Stimulated activated CD4-positive, alpha-beta T cell treated with anti-CD3 and anti-CD28 coated beads, TNF-alpha, amount 100 ng/mL, for 48 hours (primary cell): ENCODE results near the gene NFIA.
"Not testable (repeated sequence)": the region's sequence is repeated elsewhere in the genome, so short reads cannot be mapped to it uniquely, and the experiment has no call there.

Experiments used
- DNase-seq, 3 donors: peaks; one replicate each; pipeline ENCODE4 v3.0.0-alpha.2; 2020; ENCODE audit warnings: low read depth in 3 of 3

The NFIA gene

DNA sequence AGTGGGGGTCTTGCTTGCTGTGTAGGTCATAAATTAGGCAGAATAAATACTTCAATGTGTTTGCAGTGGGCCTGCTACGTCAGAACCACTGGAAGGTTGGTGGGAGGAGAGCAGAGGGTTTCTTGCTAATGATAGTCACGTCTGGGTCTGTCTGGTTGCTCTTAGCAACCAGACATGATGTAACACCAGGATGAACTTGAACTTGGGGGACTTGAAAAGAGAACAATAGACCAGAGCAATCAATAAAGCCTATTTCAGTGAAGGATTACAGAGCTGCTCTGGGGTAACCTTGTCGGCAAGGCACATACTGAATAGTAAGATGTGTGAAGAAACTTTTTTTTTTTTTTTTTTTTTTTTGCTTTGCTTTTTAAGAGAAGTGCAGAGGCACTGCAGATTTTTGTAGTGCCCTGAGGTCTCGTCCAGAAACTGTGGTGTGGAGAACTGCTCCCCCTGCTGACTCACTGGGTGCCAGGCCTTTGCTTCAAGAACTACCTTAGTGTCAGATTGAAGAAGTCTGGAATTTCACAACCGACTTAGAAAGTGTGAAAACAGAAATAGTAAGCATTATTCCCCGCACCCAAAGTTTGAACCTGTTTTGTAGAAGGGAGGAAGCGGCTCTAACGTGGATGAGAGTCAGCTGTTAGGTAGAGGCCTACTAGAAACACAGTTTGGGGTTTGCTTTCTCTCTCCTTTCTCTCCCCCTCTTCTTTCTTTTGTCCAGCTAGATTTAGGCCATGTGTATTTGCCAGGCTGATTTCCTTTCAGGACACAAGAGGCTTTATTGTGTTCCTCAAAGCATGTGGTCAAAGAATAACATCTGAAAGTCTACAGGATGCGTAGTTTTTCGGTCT, 371.0 kb downstream of the NFIA start:
- DNase-seq, result peak; percentile 46 to 50 (median 49)

DNA sequence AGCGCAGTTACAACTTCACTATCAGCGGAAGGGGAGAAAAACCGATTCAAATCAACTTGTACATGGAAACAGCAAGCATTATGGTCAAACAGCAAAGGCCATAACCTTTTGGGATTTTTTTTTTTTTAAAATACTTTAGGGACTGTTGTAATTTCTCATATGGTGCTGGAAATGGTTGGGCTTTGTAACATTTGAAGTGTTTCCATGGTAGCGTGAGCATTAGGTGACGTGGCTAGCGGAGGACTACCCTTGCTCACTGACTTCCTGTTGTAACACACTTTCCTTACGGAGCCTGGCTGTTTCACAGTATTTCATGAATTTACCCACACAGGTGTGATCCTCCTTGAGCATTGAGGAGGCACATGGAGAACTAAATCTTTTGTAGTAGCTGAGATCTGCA, 373.0 kb downstream of the NFIA start:
- no peak for DNase-seq

DNA sequence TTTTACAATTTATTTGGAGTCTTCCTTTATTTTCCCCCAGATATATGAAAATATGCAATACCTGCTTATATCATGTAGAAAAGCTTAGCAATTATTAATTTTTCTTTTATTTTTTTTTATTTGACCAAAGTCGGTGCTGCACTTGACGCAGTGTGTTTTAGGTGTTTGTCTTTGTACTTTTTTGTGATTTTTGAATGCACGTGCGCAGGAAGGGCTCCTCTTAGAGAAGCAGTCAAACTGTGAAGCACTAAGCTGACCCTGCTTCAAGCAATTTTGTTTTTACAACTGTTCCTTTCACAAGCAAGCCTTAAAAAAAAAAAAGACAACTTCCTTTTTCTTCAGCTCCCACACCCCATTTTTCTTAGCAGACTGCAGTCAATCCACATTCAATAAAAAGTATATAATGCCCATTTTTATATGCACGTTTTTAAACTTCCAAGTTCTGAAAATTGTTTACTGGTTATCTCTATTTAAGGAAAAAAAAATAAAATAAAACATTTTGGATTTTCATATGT, 375.2 kb downstream of the NFIA start:
- DNase-seq, result no peak

DNA sequence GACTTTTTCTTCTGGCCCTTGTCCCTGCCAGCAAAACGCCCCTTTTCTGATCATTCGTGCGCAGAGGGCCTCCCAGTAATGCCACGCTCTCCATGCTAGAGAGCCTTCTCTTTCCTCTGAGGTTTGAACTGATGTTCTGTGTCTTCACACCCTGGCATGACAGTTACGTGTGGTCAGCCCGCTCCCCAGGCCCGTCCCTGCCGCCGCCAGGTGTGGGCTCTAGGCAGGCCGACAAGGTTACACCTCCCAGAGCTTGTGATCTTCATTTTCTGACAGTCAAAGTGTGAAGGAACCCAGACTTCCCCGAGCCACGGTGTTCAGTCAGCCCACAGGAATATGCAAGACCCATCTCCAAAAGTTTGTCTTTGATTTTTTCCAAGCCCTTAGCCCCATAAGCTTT, 377.0 kb downstream of the NFIA start:
- no peak for DNase-seq

DNA sequence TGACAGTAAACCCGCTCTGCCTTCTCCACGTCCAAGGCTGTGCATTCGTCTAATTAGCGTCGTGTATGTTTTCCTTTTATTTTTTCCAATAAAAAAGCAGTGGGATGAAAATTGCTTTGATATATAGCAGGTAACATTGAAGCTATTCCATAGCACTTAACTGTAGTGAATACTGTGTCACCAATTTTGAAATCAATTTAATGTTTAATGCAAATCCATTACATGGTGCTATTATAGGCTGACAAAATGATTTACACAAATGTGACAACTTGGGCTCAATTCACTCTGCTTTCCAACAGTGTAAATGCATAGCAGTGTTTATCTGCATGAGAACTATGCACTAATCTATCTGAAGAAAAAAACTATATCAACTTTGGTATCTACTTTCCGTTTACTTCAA, 377.8 kb downstream of the NFIA start:
- no peak for DNase-seq

DNA sequence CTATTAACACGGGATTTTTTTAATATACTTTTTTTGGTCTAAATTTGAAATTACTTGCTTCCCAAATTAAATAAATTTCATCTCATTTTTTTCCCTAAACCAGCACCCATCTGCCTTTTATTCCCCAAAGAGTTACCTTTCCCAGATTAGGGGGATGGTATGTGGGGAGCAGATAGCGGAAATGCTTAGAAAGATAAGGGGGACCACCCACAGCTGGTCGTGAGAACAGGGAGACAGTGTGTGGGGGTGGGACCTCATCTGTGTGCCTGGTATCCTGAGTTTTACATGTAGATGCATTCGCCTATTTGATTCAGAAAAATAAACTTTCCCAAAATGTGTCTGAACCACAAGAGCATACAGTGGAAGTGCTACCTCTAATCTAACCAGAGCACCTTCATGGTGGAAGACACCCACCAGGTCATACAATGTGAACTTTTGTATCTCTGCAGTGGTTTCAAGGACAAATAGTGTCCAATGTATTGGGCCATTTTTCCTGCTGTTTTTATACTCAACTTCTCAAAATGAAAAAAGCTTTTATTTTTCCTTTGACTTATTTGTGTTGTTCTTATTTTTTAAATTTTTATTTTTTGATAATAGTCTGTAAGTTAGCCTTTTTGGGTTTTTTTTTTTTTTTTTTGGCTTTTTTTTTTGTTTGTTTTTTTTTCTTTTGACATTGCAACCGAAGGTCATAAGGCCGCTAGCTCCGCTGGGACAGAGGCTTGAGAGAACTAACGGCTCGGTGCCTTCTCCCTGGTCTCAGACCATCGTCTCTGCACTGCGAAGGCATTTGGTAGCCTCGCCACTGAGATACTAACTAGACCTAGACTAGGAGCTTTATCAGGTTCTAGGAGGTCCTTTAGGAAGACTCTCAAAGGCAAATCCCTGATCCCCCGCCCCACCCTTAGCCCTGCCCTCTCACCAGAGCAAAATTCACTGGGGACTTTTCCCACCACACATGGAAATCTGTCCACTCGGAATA, 379.3 kb downstream of the NFIA start:
- no peak for DNase-seq

DNA sequence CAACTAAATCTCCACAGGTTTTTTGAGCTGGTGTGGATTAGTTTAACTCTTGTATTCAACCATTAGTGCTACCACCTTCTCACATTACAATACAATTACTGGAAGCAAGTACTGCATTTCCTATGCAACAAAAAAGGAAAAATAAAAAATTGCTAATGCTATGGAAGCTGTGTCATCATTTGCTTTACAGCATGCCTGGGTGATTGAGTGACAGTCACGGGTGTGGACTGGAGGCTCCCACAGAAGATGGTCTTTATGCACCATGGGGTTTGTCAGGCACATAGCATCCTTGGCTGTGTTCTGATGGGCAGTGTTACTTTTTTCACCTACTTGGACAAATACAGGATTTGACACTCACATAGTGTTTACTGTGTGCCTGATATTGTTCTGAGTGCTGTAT, 380.3 kb downstream of the NFIA start:
- DNase-seq, result no peak

DNA sequence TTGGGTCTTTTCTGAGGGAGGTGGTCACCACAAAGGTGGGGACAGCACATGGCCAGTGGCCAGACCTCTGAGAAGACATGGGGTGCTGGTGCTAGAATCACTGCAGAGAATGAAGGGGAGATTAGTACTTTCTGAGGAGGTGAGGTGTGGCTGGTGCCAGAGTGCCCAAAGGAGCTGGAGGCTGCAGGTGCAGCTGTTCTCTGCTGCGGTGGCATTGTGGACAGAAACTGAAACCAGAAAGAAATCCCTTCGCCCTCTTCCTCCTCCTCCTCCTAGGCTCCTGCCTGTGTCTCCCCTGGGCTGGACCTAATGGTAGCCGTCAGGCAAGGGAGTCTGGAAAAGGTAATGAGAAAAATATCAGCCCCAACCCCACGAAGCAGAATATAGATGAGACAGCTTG, 380.9 kb downstream of the NFIA start:
- no peak for DNase-seq

DNA sequence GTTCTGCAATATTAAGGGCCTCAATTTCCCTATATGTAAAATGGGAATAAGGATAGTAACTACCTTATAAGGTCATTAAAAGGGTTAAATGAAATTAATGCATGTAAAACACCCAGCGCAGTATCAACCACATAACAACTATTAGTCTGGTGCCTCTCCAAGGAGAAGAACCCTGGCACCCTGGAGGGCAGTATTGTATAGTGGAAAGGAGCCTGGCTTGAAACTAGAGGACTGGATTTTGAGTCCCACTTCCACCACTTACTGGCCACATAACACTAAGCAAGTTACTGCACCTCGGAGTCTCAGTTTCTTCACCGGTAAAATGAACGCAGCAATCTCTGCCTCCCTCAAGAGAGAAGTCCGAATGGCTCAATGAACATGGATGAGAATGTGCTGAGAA, 385.5 kb downstream of the NFIA start:
- DNase-seq, result not testable (repeated sequence)

DNA sequence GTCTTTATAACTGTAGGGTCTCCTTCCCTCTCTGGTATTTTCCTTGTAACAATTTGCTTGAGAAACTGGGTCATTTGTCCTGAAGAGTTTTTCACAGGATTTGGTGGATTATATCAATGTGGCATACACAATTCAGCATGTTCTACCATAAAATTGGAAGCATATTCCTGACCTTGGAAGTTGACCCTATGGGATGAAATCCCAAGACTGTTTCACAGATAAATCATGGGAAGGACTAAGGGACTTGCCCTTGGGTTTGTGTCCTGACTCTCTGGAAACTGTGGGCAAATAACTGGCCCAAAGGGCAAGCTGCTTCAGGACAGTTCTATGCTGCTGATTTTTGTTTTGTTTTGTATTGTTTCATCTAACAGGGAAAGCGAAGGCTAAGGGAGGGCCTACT, 387.0 kb downstream of the NFIA start:
- DNase-seq, result no peak

DNA sequence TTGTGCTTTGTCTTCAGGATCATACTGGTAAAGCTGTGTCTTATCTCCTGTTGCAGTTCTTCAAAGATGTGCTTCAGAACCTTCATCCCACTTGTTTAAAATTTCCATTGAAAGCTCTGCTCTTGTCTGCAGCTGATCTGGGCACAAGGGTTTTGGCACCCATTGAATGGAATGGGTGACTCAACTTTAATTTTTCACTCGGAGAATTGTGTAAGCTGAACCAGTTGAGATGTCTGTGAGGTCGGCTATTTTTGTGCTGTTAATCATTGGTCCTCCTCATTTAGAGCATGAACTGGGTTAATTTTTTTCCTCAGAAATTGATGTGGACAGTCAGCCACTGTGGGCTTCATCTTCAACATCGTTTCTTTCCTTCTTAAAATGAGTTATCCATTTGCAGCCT, 390.5 kb downstream of the NFIA start:
- DNase-seq, result no peak

DNA sequence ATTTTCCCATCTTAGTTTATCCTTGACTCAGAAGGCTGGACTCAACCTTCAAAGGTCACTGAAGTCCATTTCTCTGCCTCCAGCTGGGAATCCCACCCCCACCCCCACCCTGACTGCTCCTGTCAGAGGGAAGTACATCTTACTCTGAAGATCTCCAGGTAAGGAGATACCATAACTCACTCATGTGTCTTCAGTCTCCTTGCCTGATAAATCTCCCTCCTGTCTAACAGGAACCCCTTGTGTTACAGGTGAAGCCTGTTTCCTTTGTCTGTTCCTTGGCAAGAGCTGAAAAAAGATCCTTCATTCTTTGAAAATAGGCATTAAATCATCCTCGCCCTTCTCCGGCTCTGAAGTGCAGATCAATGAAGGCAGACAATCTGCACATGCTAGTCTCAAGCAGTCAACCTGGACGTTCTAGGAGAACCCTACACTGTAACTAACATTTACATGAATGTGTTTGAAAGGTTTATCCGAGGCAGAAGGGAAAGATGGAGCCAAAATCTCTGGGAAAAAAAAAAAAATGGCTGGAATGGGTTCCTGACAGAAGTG, 392.0 kb downstream of the NFIA start:
- DNase-seq, result no peak

DNA sequence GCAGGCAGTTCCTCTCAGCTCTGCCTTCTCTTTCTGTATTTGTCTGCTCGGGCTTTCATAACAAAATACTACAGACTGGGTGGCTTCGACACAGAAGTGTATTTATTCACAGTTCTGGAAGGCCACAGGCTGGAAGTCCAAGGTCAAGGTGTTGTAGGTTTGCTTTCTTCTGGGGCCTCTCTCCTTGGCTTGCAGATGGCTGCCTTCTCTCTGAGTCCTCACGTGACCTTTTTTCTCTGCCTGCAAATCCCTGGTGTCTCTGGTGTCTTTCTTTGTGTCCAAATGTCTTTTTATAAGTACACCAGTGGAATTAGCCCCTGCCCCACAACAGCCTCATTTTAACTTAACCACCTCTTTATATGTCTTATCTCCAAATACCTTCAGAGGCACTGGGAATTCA, 392.6 kb downstream of the NFIA start:
- no peak for DNase-seq

DNA sequence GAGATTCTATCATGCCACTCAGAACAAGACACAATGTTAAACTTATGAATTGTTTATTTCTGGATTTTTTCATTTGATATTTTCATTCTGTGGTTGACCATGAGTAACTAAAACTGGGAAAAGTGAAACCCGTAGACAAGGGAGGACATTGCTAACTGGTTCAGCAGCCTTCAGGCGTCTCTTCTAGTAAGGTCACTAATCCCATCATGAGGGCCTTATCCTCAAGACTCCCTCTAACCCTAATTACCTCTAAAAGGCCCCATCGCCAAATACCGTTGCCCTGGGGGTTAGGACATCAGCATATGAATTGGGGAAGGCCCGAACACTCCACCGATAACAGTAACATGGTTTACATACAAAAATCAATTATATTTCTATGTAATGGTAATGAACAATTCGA, 394.9 kb downstream of the NFIA start:
- no peak for DNase-seq

DNA sequence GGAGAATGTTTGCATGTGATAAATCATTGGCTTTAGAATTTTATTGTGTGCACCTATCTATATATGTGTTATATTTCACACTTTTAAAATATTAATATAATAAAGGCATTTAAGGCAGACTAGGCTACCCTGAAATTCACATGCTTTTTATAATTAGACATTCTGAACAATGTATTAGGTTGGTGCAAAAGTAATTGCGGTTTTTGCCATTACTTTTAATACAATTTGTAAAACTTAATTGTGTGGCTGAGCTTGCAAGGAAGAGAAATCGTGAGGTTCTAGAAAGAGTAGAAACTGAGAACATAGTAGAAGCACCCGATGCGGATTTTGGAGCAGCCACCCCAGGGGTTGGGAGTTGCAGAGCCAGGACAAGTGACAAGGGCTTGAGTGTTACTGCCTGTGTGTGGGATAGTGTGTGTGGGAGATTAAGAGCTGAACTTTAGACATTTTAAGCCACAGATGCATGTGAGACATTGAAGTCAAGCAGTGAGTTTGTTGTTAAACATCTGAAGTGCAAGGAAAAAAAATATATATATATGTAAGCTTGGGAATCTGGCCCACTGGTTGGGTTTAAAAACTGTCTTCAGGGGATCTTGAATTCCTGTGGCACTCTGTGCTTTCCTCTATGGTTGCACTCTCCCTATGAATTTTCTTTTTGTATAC, 398.0 kb downstream of the NFIA start:
- DNase-seq, result no peak

DNA sequence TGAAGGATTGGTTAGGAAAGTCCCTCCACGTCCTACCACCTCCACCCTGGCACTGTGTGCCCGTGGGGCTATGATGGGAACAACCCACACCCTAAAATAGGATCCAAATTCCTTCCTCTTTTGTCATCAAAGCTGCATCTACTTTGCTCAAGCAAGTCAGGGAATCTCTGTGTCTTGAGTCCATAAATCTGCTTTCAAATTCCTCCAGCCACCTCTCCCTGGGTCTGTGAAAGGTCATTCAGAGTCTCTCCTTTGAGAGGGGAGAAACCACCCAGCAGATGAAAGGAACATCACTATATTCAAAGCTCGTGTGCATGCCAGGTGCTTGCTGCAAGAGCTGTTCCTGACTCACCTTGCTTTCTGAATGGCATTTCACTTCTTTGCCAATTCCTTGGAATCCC, 399.0 kb downstream of the NFIA start:
- no peak for DNase-seq

DNA sequence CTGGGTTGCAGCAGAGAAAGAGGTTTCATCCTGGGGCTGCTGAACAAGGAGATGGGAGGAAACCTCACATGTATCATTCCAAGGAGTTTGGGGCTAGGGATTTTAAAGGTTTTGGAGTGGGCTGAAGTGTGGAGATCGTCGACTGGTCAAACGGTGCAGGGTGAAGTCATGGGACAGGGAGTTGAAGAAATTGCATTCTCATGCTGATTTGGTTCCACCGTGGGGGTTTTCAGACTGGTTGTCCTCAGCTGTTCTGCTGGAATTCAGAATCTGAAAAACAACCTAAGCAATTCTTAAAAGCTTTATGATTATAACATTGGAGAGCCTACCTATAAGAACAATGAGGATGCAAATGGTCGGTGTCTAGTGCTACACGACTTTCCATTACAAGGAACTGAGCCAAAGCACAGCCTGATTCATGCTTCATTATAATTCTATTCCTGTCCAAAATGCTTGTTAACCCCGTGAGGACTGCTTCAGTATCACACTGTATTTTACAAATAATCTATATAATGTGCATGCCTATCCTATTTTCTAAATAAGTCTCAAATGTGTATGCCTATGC, 399.9 kb downstream of the NFIA start:
- no peak for DNase-seq

DNA sequence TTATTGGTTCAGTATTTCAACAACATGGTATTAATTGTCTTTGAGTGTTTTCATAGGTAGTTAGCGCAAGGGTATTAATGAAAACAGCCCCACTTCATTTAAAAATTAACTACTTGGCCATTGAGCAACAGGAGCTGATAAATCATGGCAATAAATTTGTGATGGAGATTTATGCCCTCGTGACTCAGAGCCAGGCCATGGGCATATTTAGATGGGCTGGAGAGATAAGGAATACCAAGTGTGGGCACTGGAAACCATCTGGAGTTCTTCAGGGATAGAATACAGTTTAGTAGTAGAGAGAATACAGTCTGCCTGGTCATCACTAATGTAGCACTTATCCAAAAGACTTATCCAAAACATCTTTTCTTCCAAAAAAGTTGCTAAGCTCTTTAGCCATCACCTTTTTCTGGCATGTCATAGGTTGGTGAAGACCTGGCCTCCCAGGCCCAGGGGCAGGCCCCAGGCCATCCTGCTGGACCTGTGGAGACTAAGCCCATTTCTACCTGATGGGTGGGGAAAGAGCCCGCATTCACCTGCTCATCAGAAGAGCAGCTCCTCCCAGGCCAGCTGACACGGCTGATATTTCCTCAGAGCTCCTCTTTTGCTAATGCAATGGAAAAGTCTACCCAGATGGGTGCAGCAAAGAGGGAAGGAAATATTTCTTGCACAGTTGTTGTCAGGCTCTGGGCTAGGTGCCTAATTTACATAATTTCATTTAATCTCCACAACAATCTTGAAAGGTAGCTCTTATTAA, 404.6 kb downstream of the NFIA start:
- DNase-seq, result no peak

DNA sequence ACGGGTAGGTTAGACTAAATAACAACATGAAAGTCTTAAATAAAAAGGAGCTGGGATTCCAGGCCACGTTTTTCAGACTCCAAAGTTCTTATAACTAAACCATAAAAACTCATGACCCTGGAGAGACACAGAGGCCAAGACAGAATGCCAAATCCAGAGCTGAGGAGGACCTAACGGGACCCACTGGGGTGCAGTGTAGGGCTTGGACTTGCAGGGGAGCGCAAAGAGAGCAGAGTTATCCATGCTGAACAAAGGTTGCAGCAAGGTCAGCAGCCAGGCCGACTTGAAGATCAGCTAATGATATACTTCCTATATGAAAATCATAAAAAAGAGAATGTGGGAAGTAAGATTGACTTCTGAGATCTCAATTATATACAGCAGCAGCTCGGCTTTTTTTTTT, 405.4 kb downstream of the NFIA start:
- no peak for DNase-seq

DNA sequence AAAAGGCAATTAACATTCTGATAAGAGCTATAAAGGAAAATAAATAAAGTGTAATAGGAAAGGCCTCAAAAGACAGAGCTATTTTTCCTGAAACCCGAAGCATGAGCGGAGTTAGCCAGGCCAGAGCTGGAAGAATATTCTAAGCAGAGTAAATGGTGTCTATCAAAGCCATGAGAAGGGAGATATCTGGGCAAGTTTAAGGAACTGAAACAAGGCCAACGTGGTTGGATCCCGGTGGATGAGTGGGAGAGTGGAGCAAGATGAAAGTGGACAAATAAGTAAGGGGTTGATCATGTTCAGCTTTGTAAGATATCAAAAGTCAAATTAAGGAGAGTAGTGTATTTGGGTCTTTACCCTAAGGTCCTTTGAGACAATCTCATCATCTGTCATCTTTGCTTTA, 408.6 kb downstream of the NFIA start:
- DNase-seq, result no peak

DNA sequence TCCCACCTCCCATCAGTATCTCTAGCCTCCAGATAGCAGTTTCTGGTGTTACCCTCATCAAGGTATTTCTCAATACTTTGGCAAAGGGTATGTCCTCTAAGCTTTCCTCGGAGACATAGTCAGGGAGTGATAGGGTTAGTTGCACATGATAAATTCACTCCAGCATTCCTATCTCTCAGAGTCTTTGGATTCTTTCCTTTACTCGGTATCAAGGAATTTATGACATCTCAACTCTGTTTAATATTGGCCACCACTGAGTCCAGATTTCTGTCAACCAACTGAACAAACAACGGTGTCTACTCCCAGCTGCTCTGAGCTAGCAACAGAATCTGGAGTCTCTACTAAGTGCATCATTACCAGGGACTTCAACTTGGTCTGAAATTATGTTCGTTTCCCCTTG, 409.1 kb downstream of the NFIA start:
- DNase-seq, result no peak
